HG02870 (cell line): ENCODE measurements around the gene MAB21L4.

ENCODE experiments used
- ATAC-seq: cut with Tn5 transposase; IDR thresholded peaks from one replicate; pipeline ENCODE4 v1.9.1; 2021; ENCODE audit warnings: mild to moderate bottlenecking, moderate library complexity; ENCODE audit not compliant: unreplicated experiment

The MAB21L4 gene

DNA sequence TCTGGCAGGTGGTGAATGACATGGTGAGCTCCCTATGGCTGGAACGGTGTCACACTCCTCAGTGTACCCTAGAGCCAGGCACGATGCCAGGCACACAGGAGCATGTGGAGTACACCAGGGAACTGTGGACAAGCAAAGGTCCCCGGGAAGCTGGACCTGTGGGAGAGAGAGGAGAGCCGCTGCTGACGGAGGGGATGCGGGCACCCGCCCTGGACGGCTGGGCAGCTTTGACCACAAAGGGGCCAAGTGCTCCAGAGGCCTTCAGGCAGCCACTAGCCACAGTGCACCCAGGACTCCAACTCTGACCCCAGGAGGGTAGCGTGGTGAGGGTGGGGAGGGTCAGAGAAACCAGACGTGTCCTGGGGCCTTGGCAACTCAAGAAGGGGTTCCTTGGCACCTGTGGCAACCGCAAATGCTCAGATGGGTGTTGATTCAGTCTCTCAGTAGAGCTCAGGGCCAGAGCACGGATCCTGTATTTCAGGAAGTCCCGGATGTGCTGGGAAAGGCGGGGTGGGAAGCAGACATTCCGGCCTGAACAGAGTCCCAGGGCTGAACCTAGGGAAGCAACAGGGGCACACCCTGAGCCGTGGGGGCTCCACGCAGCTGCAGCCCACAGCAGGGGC, 2.3 kb upstream of the MAB21L4 start:
- ATAC-seq = no peak

DNA sequence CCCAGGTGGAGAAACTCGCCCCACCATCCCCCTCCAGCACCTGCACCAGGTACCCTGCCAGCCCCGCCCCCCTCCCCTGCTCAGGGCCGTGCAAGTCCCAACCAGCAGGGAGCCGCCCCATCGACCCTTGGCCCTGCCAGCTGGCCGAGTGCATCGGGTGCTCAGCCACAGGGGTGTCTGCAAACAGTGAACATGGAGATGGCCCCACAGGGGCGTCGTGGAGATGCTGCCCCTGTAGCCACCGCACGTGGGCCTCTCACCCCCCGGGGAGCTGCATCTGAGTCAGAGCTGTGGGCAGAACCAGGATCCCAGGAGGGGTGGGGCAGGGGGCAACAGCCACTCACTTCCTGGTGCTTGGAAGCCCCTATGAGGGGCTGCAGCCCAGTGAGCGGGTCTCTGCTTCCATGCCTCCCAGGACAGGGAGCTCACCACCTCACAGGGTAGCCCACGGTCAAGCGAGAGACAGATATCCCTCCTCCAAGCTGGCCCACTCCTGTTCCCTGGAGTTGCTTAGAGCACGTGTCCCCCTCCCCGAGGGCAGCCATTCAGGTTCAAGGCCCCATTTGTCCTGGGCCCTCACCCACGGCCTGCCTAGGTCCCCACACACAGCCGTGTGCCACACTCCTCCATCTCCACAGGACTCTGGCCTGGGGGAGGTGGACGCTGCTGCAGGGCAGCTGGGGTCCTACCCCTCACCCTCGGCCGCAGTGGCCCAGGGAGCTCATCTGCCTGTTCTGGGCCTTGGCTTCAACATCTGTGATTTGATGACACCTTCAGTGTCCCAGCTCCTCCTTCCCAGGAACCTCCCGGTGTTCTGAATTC, 1.1 kb upstream of the MAB21L4 start:
- no peak for ATAC-seq

DNA sequence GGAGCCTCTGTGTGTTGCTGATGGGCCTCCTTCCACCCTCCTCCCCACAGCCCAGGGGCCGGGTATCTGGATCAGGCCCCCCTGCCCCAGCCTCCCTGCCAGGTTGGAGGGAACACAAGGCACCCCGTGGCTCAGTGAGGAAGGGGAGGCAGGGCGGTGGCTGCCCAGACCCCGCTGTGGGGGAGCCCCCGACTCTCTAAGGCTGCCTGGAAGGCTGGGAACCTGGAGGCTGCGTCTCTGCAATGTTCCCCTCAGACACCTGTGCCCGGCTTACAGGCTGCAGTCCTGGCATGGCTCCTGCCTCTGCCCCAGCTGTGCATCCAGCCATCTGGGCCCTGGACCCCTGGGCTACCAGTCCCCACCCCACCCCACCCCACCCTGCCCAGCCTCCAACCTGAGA, 438 bp upstream of the MAB21L4 start:
- no peak for ATAC-seq

DNA sequence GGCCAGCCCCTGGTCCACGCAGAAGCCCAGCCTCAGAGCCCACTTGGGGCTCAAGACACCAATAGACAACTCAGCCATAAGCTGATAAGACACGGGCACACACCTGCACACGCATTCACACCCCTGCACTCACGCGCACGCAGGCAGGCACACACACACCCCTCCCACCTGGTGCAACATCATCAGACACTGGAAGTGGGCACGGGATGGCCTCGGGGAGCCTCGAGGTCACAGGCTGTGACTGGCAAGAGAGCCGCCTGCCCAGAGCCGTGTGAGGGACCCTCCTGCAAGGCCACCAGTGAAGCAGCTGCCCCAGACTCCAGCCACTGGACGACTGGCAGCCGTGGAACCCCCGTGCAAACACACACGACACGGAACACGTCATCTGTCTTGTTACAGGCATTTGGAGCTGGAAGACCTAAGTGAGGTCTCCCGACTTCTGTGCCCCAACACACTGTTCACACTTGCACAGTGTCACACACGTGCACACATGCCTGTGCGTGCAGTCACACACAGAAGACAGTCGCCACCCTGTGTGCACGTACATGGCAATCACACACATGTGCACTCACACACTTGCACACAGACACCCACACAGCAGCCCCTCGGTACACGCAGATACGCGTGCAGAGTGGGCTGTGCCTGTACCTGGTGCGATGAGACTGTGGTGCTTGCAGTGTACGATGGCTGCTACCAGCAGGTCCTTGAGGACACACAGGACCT, 959 bp downstream of the MAB21L4 start:
- ATAC-seq = no peak

DNA sequence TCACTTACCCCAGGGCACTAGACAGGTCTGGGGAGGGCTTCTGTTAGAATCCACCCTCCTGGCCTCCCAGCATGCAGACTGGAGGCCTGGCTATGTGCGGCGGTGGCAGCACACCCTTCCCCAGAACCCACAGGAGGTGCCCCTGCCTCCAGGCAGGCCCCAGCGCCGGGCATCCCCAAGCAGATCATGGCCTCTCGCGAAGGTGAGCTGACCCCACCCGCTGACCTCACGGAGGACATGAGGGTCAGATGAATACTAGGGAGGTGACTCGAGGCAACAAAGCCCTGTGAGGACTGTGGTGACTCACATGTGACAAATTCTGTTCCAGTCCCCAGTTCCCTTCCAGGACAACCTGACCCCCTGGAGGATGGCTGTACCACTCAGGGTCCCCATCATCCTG, 1.9 kb downstream of the MAB21L4 start:
- ATAC-seq = no peak

DNA sequence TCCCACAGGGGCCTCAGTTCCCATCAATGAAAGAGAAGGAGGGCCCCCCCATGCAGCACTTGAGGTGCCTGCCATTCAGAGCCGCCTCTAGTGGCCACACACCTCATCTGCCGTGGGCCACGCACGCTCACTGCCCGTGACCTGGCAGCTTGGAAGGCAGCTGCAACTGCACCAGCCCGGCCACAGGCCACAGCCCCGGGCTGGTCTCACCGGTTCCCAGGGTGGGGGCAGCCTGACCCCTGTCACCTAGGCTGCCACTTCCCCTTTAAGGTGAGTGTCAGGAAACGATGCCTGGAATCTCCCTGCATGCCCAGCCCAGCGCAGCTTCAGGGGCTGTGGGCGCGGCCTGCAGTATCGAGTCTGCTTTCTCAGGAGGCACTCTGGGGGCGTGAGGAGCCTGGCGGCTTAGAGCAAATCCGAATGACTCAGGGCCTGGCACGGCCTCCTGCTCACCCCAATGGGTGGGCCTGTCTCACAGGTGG, 2.6 kb downstream of the MAB21L4 start:
- no peak for ATAC-seq

DNA sequence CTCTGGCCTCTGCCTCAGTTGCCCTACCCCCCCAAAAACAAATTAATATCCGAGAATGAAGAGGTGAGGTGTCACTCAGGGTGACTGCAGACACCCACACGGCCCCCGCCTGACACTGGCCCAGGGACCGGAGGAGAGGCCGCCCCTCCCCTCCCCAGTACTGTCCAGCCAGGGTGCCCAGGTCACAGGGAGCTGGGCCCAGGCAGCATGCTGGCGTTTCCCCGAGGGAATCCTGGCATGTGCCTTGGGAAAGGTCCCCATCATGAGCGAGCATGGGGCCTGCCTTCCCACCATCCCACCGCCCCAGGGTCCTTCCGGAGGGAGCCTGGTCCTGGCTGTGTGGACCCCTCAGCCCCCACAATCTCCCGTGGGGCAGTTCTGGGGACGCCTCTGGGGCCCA, 3.0 kb downstream of the MAB21L4 start:
- ATAC-seq = no peak

DNA sequence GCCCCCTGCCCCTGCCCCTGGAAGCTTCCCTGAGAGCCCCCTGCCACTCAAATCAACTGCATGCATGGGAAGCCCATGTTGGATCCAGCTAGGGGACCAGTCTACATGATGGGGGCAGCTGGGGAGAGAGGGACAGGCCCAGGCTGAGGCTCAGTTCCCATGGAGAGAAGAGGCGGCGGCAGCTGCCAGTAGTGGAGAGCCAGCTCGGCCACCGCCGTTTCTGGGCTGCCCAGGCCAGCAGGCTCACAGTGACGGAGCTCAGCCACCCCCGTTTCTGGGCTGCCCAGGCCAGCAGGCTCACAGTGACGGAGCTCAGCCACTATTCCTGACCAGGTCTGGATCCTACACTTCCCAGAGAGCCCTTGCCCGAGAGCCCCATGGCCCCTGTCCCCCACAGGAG, 3.6 kb downstream of the MAB21L4 start:
- ATAC-seq = no peak

DNA sequence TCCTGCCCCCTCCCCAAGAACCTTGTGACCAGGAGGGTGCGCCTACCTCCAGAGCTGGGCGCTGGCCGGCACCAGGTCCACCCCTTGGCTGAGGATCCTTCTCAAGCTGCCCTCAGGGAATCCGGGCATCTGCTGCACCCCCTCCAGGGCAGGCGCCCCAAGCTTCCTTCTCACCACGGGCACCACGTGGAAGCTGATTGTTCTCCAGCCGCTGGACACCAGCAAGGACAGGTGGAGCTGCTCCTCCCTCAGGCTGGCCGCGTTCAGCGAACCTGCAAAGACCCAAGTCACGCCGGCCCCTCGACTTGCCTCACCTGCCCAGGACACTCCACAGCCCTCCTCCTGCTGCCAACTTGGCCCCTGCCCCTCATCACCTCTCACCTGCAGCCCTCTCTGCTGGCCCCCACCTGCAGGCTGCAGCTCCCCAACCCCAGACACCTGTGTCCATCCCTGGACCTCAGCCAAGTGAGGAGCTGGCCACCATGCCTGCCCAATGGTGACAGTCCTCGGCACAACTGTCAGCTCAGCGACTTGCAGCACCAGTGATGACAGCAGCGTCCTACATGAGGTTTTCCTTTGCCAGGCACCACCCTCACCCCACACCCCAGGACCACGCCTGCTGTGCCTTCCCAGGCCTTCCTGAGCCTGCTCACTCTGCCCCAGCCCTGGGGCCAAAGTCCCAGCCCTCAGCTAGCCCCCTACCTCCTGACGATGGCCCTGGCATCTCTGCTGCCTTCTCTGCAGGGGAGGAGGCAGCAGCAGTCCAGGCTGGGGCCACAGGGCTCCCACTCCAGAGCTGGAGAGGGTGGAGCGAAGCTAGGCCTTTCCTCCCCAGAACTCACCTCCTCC, 4.2 kb downstream of the MAB21L4 start:
- no peak for ATAC-seq

DNA sequence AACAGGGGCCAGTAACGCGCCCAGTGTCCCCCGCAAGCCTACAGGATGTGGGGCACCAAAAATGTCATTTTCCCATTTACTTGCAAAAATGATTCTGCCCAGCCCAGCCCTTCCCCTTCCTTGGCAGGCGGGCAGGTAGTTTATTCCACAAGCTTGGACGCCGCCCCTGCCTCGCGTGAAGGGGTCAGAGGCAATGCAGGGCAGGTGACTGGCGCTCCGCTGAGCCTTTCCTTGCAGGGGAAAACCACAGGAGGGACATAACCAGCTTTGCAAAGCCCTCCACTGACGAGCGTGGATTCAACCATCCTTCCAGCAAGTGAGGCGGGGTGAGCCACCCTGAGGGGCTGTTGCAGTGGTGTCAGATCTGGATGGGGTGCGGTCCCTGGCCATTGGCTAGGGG, 5.3 kb downstream of the MAB21L4 start:
- no peak for ATAC-seq

DNA sequence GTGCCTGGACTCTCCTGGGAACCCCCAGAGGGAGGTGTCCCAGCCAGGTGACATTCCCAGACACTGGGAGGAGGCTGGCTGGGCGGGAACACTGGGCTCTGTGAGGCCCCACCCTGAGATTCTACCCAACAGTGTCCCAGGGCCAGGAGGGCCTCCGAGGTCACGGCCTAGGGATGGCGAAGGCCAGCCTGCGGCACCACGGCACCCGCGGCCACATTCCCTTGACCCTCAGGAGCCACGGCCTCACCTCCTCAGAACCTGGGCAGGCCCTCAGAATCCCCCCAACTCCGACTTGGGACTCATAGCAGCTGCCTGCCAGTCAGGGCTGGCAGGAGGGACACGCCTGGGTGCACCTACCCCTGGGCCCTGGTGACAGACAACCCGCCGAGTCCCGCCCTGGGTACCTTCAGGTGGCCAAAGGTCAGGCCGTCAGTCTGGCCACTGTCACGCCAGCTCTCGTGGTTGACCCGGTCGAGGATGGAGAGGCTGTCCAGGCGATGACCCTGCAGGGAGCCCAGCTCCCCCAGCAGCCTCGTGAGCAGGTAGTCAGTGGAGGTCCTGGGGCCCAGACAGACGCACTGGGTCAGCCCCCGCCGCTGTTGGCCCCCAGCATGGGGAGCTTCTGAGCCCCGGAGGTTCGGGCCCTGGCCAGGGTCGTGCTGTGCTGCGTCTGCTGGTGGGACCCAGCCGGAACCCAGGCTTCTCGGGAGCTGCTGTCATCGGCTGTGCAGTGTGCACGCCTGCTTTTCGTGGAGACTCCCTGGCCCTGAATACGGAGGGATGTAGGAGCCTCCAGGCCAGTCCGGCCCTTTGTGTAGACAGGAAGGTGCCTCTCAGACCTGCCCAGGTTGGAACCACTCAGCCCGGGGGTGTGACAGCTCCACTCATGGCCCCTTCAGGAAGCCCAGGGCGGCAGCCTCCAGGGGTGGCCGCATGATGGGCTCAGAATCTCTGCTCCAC, 6.1 kb downstream of the MAB21L4 start:
- no peak for ATAC-seq

DNA sequence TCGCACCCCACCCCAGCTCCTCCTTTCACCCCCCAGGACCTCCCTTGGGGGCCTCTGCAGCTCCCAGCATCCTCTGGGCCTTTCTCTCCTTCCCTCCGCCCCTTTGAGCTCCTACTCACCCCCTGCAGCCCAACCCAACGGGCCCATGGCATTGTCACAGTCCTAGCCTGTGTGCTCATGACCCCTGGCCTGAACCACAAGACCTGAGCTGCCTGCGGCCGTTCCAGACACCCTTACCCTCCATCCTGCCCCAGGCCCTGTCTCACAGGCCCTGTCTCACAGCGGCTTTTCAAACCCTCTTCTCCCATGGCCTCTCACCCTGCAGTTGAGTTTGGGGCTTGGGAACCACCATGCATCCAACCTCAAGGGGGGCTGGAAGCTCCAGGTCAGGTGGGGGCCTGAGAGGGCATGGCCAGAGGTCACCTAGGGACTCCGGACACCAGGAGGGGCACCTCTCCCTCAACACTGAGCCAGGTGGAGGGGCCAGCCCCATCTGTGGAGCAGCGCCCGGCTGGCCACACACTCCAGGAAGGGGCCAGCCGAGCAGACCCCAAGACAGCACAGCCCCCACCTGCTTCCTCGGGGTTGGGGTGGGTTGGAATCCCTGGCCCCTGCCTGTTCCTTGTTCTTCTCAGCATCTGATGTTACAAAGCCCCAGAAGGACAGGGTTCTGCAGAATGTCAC, 6.9 kb downstream of the MAB21L4 start:
- ATAC-seq = no peak

DNA sequence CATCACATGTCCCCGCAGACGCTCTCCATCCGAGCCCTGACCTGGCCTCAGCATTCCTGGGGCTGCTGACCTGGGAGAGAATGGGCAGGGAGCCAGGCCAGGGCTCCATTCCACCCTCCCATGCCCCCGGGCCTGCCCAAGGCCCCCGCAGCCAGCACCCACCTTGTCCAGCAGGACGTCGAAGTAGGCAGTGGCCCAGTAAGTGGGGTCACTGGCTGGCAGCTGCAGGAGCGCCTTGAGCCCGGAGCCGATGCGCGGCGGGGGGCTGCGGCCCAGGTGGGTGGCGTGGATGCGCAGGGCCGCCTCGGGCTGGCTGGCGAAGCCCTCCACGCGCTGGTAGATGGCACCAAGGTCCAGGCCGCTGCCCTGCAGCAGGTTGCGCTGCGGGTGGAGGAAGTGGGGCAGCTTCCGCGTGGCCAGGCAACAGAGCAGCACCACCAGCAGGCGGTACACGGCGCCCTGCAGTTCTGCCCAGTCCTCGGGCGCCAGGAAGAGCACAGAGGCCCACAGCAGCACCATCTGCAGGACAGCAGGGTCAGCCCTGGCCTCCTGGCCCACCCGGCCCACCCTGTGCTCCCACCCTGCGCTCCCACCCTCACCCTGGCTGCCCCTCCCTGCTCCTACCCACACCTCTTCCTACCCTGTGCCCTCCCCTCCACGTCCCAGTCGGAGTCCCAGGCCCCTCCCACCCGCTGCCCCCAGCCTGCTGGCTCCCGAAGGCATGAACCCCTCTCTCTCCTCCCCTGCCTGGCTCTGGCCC, 7.6 kb downstream of the MAB21L4 start:
- ATAC-seq = no peak

DNA sequence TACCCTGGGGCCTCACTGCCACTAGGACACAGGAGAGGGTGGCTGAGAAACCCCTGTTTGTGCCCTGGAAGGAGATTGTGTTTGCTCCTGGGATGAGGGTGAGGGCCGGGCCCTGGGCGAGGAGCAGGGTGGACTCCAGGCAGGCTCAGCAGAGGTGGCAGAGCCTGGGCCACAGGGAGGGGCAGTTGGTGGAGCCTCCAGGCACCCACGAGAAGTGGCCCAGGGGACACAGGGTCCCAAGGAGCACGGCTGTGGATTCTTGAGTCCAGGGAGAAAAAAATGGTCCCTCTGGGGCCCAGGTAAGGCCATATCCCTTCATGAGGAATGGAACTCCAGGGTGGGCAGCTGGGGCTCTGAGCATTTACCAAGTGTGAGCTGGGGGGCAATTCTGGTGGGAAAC, 8.3 kb downstream of the MAB21L4 start:
- no peak for ATAC-seq

DNA sequence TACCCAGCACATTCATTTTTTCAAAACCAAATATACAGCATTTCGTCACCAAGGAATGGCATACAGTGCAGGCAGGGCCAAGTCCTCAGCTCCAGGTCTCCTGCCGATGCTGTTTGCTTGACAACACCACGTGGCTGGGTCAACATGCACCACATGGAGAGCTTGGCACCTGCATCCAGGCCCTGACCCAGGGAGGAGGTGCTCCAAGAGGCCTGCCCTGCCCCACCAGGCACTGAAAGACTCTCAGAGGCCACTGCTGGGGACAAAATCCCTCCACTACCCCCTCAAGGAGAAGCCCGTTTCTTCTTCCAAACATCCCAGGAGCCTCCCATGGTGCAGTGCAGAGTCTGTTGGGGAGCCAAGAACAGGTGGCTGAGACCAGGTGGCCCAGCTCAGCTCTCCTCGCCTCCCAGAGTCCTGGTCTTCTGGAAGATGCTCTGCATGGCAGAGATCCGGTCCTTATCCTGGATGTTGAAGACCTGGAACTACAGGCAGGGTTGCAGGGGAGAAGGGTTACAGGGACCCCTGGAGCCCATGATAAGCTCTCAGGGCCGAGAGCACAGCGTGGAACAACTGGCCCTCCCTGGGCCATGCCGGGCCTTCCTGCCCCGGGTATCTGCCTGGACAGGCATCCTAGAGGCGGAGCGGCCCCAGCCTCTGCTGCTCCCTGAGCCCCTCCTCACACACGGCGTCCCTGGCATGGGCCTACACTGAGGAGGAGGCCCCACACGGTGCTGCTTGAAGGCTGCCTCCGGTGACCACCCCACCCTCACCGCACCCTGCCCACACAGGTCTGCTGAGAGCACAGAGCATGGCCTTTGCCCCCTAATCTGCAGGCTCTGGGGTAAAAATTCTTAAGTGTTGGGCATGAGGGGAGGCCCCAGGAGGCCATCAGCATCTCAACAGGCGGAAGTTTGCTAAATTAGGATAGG, 9.0 kb downstream of the MAB21L4 start:
- ATAC-seq = no peak

DNA sequence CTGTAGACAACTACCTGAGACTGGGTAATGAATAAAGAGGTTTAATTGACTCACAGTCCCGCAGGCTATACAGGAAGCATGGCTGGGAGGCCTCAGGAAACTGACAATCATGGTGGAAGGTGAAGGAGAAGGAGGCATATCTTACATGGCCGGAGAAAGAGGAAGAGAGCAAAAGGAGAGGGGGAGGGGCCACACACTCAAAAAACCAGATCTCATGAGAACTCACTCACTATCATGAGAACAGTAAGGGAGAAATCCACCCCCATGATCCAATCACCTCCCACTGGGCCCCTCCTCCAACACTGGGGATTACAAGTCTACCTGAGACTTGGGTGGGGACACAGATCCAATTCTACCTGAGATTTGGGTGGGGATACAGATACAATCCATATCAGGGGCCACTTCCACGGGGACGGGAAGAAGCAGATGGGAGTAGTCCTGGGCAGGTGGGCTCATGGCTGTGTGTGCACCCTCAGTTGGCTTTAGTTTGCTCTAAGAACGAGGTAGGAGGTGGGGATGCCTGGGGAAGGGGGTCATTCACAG, 9.9 kb downstream of the MAB21L4 start:
- ATAC-seq = no peak

DNA sequence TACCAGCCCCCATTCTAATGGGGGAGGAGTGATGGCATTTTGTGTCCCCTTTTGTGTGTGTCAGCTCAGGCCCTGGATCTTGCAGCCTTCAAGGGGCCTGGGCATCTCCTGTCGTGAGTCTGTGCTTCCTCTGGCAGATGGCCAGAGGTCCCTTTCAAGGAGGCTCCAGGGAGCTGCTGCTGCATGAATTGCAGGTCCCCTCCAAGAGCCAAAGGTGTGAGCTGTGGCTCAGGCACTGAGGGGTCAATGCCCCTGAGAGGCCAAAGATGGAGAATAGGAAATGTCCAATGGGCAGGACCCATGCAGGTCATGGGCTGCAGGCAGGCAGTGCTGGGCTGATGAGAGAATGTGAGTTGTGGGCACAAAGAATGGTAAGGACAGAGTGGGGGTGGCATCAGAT, 10.4 kb downstream of the MAB21L4 start:
- no peak for ATAC-seq
